Astrocyte (in vitro differentiated cells and primary cell): ENCODE measurements around the gene SYDE2.

ENCODE experiments used
- CTCF ChIP-seq: IDR thresholded peaks from 2 replicates; pipeline ENCODE4 v1.5.1; 2011; ENCODE audit warnings: low read depth, mild to moderate bottlenecking, inconsistent platforms, low read length, moderate library complexity; ENCODE audit not compliant: insufficient read depth
- EZH2 ChIP-seq: IDR thresholded peaks from 2 replicates; pipeline ENCODE4 v1.6.1; 2012; ENCODE audit warnings: mild to moderate bottlenecking, low read length, inconsistent platforms; ENCODE audit not compliant: insufficient read depth

DNA sequence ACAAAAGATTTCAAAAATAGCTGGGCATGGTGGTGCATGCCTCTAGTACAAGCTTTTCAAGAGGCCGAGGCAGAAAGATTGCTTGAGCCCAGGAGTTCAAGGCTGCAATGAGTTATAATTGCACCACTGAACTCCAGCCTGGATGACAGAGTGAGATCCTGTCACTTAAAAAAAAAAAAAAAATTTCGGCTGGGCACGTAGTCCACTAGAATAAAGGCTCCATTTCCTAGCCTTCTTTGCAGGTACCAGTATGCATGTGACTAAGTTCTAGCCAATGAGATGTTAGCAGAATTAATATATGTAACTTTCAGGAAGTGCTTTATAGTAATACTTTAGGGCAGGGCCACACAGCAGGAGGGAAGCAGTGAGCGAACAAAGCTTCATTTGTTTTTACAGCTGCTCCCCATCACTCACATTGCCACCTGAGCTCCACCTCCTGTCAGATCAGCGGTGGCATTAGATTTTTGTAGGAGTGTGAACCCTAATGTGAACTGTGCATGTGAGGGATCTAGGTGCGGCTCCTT is 28.8 kb upstream of the SYDE2 start:
- no peak for TF ChIP-seq CTCF
- TF ChIP-seq EZH2: no peak
